Measurements from ENCODE around the gene CCDC82. TPM values are rescaled to one million over a fixed set of nuclear protein-coding genes. Genes with fewer than 3 reads are reported as not detected.

The CCDC82 gene
- total RNA-seq, 1 donor from 2014 or later: 25.5 TPM

DNA sequence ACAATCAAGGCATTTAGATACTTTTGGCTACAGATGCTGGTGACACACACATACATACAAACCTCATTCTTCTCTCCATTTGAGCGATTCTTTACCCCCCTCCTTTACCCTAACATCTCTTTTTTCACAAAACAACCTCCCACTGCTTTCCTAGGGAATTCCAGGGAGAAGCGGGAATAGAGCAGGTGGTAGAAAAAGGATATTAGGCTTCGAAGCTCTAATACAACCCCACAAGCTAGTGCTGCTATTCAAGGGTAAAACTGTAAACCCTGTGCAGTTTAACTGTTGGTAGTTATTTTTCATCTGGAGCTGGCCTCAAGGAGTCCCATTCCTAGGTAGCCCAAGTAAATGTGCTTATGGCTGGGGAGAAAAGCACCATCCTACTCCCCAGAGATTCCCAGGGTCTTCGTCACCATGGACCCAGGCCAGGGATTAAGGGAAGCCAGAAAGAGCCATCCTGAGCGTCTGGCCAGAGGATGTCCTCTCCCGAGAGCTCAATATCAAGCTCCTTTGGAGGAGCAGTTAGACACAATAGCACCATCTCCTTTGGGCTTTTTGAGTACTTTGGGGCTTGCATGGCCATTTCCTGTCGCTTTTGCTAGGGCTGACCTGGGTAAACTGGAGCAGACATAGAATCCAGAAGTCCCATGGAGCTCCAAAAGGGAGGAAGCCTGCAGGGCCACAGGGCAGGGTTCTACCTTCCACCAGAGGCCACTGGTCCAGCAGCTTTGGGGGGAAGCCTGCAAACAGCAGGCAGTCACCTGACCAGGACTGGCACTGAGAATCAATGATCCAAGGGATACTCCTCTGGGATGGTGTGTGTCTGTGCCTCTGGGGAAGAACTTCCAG, 49.8 kb downstream of the CCDC82 start:
- TF ChIP-seq, protein P1, sequence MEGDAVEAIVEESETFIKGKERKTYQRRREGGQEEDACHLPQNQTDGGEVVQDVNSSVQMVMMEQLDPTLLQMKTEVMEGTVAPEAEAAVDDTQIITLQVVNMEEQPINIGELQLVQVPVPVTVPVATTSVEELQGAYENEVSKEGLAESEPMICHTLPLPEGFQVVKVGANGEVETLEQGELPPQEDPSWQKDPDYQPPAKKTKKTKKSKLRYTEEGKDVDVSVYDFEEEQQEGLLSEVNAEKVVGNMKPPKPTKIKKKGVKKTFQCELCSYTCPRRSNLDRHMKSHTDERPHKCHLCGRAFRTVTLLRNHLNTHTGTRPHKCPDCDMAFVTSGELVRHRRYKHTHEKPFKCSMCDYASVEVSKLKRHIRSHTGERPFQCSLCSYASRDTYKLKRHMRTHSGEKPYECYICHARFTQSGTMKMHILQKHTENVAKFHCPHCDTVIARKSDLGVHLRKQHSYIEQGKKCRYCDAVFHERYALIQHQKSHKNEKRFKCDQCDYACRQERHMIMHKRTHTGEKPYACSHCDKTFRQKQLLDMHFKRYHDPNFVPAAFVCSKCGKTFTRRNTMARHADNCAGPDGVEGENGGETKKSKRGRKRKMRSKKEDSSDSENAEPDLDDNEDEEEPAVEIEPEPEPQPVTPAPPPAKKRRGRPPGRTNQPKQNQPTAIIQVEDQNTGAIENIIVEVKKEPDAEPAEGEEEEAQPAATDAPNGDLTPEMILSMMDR (IDR thresholded peaks at IDR 0.05; ENCODE audit: insufficient read depth, low read length, poor library complexity, severe bottlenecking): no peak
- Histone ChIP-seq H3K36me3 (ENCODE audit: control insufficient read depth, insufficient read depth, low read length) (no peaks in the 10 kb centered on the region), H3K4me3 (ENCODE audit: low read depth, low read length) (peak overlapping the region; percentile 80), H3K27me3 (ENCODE audit: control insufficient read depth, insufficient read depth, low read length) (no peaks in the 10 kb centered on the region)
- no peak for DNase-seq (ENCODE audit: low read depth)

DNA sequence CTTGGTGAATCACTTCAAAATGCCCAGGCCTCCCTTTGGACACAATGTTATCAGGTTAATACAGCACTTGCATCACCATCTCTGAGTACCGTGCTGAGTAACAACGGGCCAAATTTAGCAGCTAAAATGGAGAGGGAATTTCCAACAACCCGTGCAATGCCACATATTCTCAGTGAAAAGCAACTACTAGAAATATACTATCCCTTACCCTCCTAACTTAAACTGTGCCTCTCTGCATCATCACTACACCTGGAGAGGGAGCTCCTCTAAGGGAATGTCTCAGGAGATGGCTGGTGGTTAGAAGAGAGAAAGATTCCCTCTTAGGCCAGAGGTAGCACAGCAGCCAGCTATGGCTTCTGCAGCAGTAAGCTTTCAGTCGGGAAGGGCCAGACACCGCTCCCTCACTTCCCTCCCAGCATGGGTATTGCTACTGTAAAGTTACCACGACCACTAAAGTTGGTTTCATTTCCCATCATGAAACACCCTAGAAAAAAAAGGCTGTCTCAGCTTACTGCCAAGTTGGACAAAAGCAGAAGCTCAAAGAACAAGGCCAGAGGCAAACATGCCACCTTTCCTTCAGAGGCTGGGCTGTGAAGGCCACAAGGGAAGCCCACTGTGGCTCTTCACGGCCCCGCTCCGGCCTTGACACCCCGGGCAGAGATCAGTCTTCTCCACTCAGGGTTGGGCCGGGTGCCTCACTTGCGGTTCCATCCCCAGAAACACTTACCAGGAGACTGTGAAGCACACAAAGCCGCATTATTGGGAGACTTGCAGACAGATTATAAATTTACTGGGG, 50.6 kb downstream of the CCDC82 start:
- TF ChIP-seq, protein P1 (IDR thresholded peaks at IDR 0.05; ENCODE audit: insufficient read depth, low read length, poor library complexity, severe bottlenecking): no peak
- DNase-seq (ENCODE audit: low read depth): no peak
- Histone ChIP-seq H3K4me3 (ENCODE audit: low read depth, low read length) (peak overlapping the region; percentile 5), H3K36me3 (ENCODE audit: control insufficient read depth, insufficient read depth, low read length) (no peaks in the 10 kb centered on the region), H3K27me3 (ENCODE audit: control insufficient read depth, insufficient read depth, low read length) (no peaks in the 10 kb centered on the region)

DNA sequence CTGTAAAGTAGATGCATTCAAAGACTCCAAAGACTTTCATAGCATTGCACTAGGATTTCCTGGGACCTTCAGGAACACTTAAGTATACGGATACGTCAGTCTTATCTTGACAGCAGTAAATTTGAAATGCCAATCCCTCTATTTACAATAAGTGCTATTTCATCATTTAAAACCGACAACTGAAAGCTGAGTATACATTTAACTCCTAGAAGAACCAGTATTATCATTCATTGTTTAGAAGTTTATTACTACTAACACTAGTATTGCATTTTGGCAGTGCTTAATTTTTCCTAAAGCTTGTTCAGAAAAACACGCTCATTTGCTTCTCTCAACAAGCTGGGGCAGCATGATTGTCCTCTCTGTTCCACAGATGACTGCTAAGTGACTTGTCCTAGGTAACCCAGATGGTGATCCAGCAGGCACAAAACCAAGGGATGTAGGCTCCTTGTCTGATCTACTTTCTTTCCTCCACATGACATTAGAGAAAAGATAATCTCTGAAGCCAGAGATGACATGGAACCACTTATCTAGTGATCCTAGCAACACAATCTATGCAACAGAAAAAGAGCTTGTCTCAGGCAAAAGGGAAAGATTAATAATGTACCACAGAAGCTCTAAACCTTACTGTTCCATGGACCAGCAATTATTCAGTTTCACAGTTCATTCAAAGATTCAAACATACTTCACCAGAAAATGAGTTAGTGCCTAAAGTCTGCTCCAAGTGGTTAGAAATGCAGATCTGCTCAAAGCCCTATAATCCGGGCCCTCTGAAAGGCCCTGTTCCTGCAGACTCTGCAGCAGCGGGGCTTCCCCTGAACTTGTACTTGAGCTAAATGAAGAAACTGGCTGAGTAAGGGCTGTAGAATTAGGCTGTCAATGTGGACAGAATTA, 51.9 kb downstream of the CCDC82 start:
- no peaks in the 10 kb centered on the region for H3K27me3 ChIP-seq (ENCODE audit: control insufficient read depth, insufficient read depth, low read length)
- DNase-seq (ENCODE audit: low read depth): no peak
- TF ChIP-seq, protein P1 (IDR thresholded peaks at IDR 0.05; ENCODE audit: insufficient read depth, low read length, poor library complexity, severe bottlenecking): no peak
- H3K4me3 ChIP-seq (ENCODE audit: low read depth, low read length): no peak overlapping the region
- no peaks in the 10 kb centered on the region for H3K36me3 ChIP-seq (ENCODE audit: control insufficient read depth, insufficient read depth, low read length)

DNA sequence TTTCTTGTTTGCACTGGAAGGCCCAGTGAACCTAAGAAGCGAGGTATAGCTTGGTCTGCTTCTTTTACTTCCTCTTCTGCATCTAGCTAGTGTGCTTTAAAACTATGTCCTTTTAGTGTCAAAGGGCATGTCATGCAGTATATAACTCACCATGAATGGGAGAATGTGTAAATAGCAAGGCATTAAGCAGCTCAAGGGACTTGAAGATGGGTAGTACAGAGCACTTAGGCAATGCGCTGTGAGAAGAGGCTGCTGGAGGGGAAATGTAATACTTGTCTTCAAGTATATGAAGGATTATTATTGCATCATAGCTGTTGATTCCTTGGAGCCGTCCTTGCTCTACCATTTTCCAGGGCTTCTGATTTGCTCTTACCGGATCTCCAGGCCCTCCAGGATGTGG, 54.3 kb downstream of the CCDC82 start:
- H3K27me3 ChIP-seq (ENCODE audit: control insufficient read depth, insufficient read depth, low read length): no peaks in the 10 kb centered on the region
- H3K4me3 ChIP-seq (ENCODE audit: low read depth, low read length): no peak overlapping the region
- no peaks in the 10 kb centered on the region for H3K36me3 ChIP-seq (ENCODE audit: control insufficient read depth, insufficient read depth, low read length)
- DNase-seq (ENCODE audit: low read depth): no peak
- TF ChIP-seq, protein P1 (IDR thresholded peaks at IDR 0.05; ENCODE audit: insufficient read depth, low read length, poor library complexity, severe bottlenecking): no peak

DNA sequence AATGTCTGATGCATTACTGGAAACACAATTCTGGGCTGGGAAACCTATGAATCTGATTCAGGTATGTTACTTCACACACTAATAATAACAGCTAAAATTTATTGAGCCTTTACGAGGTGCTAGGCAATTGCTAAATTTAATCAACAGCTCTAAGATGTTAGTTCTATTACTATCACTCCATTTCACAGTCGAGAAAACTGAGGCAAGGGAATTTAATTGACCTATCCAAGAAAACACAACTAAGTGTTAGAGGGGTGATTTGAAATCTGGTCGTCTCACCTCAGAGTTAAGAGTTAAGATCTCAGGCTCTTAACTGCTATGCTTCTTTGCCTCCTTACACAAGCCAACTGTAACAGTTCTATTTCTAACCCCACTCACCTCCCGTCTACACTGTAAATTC, 55.5 kb downstream of the CCDC82 start:
- Histone ChIP-seq H3K27me3 (ENCODE audit: control insufficient read depth, insufficient read depth, low read length) (no peaks in the 10 kb centered on the region), H3K4me3 (ENCODE audit: low read depth, low read length) (no peak overlapping the region), H3K36me3 (ENCODE audit: control insufficient read depth, insufficient read depth, low read length) (no peaks in the 10 kb centered on the region)
- DNase-seq (ENCODE audit: low read depth): no peak
- TF ChIP-seq, protein P1 (IDR thresholded peaks at IDR 0.05; ENCODE audit: insufficient read depth, low read length, poor library complexity, severe bottlenecking): no peak

Measured in kidney epithelial cell (primary cell).